Stimulated activated naive B cell treated with anti-CD40 and anti-IgM and Interleukin-4, amounts not matched to agents 10 μg/mL and 1 μg/mL and 100 μg/mL, for 72 hours (primary cell): ENCODE results near the gene ANKS1A.
"Not testable (repeated sequence)": the region's sequence is repeated elsewhere in the genome, so short reads cannot be mapped to it uniquely, and the experiment has no call there.

Source experiments
- ATAC-seq, 2 donors: fragments of 150-1000 bp; cut with Tn5 transposase; replicated peaks; 2 replicates each; pipeline ENCODE4 v1.10.0; 2021; ENCODE audit warnings: moderate library complexity in 1 of 2
- DNase-seq: peaks from one replicate; pipeline ENCODE4 v3.0.0; 2021
- H3K27ac Mint-ChIP-seq: one replicate; pipeline ENCODE4 v1.8.0; 2022; ENCODE audit warnings: mild to moderate bottlenecking, mixed read lengths
- H3K27me3 Mint-ChIP-seq, 2 donors: one replicate each; pipeline ENCODE4 v1.8.0; 2022; ENCODE audit warnings: mixed read lengths in 2 of 2
- H3K36me3 Mint-ChIP-seq, 2 donors: one replicate each; pipeline ENCODE4 v1.8.0; 2022; ENCODE audit warnings: mixed read lengths in 2 of 2, mild to moderate bottlenecking in 1 of 2
- H3K4me1 Mint-ChIP-seq, 2 donors: one replicate each; pipeline ENCODE4 v1.8.0; 2022; ENCODE audit warnings: mixed read lengths in 2 of 2, mild to moderate bottlenecking in 1 of 2
- H3K4me3 Mint-ChIP-seq, 2 donors: one replicate each; pipeline ENCODE4 v1.8.0; 2022; ENCODE audit warnings: mild to moderate bottlenecking in 2 of 2, mixed read lengths in 2 of 2, moderate library complexity in 1 of 2
- H3K9me3 Mint-ChIP-seq, 2 donors: one replicate each; pipeline ENCODE4 v1.8.0; 2022; ENCODE audit warnings: mixed read lengths in 2 of 2, mild to moderate bottlenecking in 1 of 2

ANKS1A gene, protein sequence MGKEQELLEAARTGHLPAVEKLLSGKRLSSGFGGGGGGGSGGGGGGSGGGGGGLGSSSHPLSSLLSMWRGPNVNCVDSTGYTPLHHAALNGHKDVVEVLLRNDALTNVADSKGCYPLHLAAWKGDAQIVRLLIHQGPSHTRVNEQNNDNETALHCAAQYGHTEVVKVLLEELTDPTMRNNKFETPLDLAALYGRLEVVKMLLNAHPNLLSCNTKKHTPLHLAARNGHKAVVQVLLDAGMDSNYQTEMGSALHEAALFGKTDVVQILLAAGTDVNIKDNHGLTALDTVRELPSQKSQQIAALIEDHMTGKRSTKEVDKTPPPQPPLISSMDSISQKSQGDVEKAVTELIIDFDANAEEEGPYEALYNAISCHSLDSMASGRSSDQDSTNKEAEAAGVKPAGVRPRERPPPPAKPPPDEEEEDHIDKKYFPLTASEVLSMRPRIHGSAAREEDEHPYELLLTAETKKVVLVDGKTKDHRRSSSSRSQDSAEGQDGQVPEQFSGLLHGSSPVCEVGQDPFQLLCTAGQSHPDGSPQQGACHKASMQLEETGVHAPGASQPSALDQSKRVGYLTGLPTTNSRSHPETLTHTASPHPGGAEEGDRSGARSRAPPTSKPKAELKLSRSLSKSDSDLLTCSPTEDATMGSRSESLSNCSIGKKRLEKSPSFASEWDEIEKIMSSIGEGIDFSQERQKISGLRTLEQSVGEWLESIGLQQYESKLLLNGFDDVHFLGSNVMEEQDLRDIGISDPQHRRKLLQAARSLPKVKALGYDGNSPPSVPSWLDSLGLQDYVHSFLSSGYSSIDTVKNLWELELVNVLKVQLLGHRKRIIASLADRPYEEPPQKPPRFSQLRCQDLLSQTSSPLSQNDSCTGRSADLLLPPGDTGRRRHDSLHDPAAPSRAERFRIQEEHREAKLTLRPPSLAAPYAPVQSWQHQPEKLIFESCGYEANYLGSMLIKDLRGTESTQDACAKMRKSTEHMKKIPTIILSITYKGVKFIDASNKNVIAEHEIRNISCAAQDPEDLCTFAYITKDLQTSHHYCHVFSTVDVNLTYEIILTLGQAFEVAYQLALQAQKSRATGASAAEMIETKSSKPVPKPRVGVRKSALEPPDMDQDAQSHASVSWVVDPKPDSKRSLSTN

DNA sequence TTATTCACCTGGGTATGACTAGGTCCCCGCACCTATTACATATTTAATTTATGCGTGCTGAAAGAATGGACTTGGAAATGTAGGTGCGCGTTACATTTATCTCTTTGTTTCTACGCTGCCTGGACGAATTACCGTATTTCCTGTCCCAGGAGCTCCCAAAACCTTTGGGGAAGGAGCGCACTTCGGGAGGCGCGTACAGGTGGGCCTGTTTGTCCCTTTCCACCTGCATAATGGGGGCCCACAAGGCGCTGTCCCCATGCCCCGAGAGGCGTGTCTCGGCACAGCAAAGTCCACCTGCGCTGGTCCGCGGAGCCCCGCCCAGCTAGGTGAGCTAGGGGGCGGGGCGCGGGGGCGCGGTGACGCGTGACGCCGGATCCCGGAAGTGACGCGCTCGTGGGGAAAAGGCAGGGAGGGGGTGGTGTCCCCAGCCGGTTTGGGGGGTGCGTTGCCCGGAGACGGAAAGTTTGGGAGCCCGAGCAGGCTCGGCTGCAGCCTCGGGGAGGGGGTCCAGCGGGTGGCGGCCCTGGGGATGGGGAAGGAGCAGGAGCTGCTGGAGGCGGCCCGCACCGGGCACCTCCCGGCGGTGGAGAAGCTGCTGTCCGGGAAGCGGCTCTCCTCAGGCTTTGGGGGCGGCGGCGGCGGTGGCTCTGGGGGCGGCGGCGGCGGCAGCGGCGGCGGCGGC is at the start of gene ANKS1A:
TSS of gene ANKS1A (plus strand) at position 382 of the 682 bp plus-strand sequence. CDS start at position 530, 148 bp downstream.
- ATAC-seq (peak; percentile 74 to 84), DNase-seq (peak; percentile 78)
- peaks cover 17 to 51% of the 10 kb centered on the region in 2 donors for H3K4me1 Mint-ChIP-seq
- H3K9me3 Mint-ChIP-seq, result peaks cover 3 to 4% of the 10 kb centered on the region in 2 donors
- H3K36me3 Mint-ChIP-seq, result peaks cover 10 to 12% of the 10 kb centered on the region in 2 donors
- H3K4me3 Mint-ChIP-seq, result peak within 1 kb of the TSS; percentile 100
- H3K27ac Mint-ChIP-seq, result peak within 1 kb of the TSS; percentile 99
- no peaks in the 10 kb centered on the region for H3K27me3 Mint-ChIP-seq

DNA sequence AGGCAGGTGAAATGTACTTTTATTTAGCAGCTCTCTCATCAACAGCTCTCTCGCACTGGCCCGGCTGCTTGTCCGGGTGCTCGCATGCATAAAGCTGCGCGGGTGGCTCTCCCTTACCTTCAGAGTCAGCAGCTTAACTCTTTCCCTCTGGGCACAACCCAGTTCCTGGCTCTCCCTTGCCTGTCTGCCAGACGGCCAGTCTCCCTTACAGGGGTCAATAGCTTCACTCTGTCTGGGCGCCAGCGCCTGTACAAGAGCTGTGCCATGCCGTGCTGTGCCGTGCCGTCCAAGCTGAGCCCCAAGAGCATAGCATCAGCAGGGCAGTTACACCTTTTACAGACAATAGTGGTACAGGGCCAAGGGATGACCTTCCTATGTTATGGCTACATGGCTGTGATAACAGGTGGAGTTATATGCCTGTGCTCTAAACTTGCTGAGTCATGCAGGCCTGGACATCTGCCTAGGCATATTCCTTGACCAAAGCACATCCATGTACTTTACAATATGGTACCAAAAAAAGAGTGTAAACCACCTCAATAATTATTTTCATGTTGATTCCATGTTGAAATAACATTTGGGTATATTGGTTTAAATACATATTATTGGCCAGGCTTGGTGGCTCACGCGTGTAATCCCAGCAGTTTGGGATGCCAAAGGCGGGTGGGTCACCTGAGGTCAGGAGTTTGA is 49.2 kb upstream of the ANKS1A start:
- H3K9me3 Mint-ChIP-seq, result no peaks in the 10 kb centered on the region
- ATAC-seq, result no peak
- DNase-seq, result no peak
- peaks cover 28 to 39% of the 10 kb centered on the region in 2 donors for H3K36me3 Mint-ChIP-seq
- peaks cover 0 to 2% of the 10 kb centered on the region in 2 donors for H3K4me1 Mint-ChIP-seq
- H3K27me3 Mint-ChIP-seq, result no peaks in the 10 kb centered on the region
- no peak overlapping the region for H3K4me3 Mint-ChIP-seq
- H3K27ac Mint-ChIP-seq, result peak overlapping the region; percentile 37

DNA sequence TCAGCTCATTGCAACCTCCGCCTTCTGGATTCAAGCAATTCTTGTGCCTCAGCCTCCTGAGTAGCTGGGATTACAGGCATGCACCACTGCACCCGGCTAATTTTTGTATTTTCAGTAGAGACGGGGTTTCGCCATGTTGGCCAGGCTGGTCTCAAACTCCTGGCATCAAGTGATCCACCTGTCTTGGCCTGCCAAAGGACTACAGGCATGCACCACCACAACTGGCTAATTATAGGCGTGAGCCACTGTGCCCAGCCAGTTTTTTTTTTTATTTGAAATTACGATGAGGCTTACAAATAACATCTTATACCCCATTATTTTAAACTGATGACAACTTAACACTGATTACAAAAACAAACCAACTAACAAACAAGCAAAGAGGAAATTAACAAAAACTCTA is 40.0 kb upstream of the ANKS1A start:
- not testable (repeated sequence) for H3K27ac Mint-ChIP-seq, ATAC-seq, H3K4me1 Mint-ChIP-seq, H3K4me3 Mint-ChIP-seq, H3K9me3 Mint-ChIP-seq, DNase-seq, H3K27me3 Mint-ChIP-seq
- peaks cover 32 to 54% of the 10 kb centered on the region in 2 donors for H3K36me3 Mint-ChIP-seq

DNA sequence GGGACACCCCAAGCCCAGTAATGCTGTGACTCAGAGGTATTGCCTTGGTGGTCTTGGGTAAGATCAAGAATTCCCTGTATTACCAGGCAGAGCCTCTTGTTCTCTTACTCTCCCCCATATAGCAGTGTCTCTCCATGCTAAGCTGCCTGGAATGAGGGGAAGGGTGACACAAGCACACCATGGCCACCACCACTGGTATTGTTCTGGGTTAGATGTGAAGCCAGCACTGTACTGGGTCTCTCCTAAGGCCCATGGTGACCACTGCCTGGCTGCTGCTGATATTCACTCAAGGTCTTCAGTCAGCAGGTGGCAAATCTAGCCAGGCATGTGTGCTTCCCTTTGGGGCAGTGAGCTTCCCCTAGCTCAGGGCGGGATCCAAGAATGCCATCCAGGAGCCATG is 37.7 kb upstream of the ANKS1A start:
- no peak overlapping the region for H3K27ac Mint-ChIP-seq
- H3K4me3 Mint-ChIP-seq, result no peak overlapping the region
- H3K36me3 Mint-ChIP-seq, result peaks cover 31 to 46% of the 10 kb centered on the region in 2 donors
- no peak for ATAC-seq
- no peak for DNase-seq
- no peaks in the 10 kb centered on the region for H3K27me3 Mint-ChIP-seq
- H3K9me3 Mint-ChIP-seq, result no peaks in the 10 kb centered on the region
- no peaks in the 10 kb centered on the region for H3K4me1 Mint-ChIP-seq

DNA sequence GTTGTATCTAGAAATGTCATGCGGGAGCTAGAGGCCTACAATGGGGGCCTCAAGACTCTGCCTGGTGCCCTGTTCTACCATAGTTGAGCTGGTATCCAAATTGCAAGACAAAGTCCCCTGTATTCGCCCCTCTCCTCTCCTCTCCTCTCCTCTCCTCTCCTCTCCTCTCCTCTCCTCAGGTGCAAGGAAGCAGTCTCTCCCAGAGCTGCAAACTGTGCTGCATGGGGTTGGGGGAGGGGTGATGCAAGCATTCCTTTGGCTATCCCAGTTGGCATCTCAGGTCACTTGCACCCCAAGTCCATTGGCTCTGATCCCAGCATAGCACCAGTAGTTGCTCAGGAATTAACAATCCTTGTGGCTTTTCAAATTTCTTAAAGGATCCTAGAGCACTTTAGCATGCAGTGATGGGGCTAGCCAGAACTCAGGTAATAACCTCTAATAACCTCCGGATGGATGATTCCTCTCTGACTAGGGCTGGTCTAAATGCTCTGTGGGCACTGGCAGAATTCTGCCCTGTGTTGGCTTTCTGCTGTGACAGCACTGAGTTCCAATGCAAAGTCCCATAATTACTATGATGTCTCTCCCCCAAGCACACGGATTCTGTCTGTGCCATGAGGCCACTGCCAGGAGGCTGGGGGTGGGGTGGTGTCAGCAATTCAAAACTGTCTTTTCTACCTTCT is 36.5 kb upstream of the ANKS1A start:
- no peak overlapping the region for H3K4me3 Mint-ChIP-seq
- H3K4me1 Mint-ChIP-seq, result no peaks in the 10 kb centered on the region
- no peaks in the 10 kb centered on the region for H3K27me3 Mint-ChIP-seq
- DNase-seq (no peak), ATAC-seq (no peak)
- H3K36me3 Mint-ChIP-seq, result peaks cover 31 to 47% of the 10 kb centered on the region in 2 donors
- no peak overlapping the region for H3K27ac Mint-ChIP-seq
- no peaks in the 10 kb centered on the region for H3K9me3 Mint-ChIP-seq

DNA sequence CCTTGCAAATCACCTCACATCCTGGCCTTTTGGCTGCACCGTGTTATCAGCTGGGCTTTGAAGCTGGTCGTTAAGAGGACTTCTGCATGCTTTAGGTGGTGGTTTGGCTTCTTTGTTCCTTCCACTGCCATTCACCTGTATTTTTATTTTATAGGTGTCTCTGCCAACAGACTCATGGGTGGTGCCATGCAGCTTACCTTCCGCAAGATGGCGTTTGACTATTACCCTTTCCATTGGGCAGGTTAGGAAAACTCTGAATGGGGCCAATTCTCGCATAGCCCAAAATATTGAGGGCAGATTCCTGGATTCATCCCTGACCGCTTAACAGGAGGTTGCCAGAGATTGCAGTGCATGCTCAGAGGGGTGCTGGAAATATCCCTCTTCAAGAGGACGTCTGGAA is 33.6 kb upstream of the ANKS1A start:
- Mint-ChIP-seq H3K27me3 (no peaks in the 10 kb centered on the region), H3K27ac (no peak overlapping the region), H3K4me1 (no peaks in the 10 kb centered on the region), H3K9me3 (no peaks in the 10 kb centered on the region), H3K36me3 (peaks cover 43 to 62% of the 10 kb centered on the region in 2 donors), H3K4me3 (no peak overlapping the region)
- DNase-seq (no peak), ATAC-seq (no peak)

DNA sequence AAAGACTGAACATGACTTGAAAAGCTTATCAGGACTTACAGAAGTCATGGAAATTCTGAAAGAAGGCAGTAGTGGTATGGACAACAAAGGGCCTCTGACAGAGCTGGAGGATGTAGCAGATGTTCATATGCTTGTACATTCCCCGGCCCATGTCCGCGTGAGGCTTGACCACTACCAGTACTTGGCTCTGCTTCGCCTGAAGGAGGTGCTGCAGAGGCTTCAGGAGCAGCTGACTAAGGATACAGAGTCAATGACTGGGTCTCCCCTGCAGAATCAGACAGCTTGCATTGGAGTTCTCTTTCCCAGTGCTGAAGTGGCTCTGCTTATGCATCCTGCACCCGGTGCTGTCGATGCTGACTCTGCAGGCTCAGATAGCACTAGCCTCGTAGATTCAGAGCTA is 30.4 kb upstream of the ANKS1A start:
- H3K9me3 Mint-ChIP-seq, result no peaks in the 10 kb centered on the region
- H3K36me3 Mint-ChIP-seq, result peaks cover 36 to 55% of the 10 kb centered on the region in 2 donors
- no peaks in the 10 kb centered on the region for H3K4me1 Mint-ChIP-seq
- no peak for DNase-seq
- ATAC-seq, result no peak
- no peak overlapping the region for H3K4me3 Mint-ChIP-seq
- H3K27ac Mint-ChIP-seq, result no peak overlapping the region
- no peaks in the 10 kb centered on the region for H3K27me3 Mint-ChIP-seq

DNA sequence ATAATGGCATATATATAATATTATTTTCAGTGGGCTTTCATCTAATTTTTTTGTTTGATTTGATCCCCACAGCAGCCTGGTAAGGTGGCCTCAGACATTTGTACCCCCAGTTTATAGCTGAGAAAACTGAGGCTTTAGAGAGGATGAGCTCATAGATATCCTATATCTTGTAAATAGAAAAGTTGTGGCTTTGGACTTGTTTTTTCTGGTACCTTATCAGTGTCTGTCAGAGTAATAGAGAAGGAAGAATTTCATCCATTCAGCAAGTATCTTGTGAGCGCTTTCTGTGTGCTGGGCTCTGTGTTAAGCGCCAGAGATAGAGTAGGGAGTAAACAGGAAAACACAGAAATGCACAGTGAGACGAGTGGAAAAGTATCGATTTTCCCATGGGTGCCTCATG is 29.1 kb upstream of the ANKS1A start:
- no peaks in the 10 kb centered on the region for H3K27me3 Mint-ChIP-seq
- DNase-seq, result no peak
- H3K4me3 Mint-ChIP-seq, result no peak overlapping the region
- H3K36me3 Mint-ChIP-seq, result peaks cover 43 to 65% of the 10 kb centered on the region in 2 donors
- ATAC-seq, result no peak
- H3K9me3 Mint-ChIP-seq, result no peaks in the 10 kb centered on the region
- H3K27ac Mint-ChIP-seq, result no peak overlapping the region
- no peaks in the 10 kb centered on the region for H3K4me1 Mint-ChIP-seq

DNA sequence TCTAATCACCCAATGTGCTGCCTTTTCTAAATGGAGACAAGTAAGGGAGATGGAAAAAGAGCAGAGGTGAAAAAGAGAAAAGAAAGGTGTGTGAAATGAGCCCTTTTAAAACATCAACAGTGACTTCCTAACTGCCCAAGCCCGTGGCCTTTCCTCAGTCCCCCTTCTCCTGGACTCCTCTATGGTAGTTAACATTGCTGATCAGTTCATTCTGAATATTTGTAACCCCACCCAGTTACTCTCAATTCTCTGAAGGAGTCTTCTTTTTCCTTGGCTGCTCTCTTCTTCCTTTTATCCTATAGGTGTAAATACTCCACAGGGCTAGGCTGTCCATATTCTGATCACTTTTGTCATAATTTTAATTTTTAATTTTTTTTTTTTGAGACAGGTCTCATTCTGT is 28.3 kb upstream of the ANKS1A start:
- Mint-ChIP-seq H3K9me3 (no peaks in the 10 kb centered on the region), H3K4me3 (no peak overlapping the region), H3K36me3 (peaks cover 46 to 68% of the 10 kb centered on the region in 2 donors), H3K4me1 (no peaks in the 10 kb centered on the region), H3K27me3 (no peaks in the 10 kb centered on the region), H3K27ac (no peak overlapping the region)
- no peak for ATAC-seq
- DNase-seq, result no peak

DNA sequence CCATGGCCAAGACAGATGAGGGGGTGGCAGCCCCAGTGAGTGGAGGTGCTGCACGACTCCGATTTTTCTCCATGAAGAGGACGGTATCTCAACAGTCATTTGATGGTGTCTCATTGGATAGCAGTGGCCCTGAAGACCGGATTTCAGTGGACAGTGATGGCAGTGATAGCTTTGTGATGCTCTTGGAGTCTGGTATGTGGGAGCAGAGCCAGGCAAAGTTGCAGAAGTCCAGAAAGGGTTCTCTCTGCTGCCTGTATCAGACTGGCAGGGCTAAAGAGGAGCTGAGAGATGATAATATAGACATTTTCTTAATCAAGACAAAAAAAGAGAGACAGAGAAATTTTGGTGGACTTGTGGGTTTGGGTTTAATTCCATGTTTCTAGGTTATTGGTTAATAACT is 25.0 kb upstream of the ANKS1A start:
- Mint-ChIP-seq H3K36me3 (peaks cover 30 to 43% of the 10 kb centered on the region in 2 donors), H3K4me1 (no peaks in the 10 kb centered on the region), H3K27ac (no peak overlapping the region), H3K27me3 (no peaks in the 10 kb centered on the region), H3K4me3 (no peak overlapping the region), H3K9me3 (no peaks in the 10 kb centered on the region)
- no peak for DNase-seq
- no peak for ATAC-seq

DNA sequence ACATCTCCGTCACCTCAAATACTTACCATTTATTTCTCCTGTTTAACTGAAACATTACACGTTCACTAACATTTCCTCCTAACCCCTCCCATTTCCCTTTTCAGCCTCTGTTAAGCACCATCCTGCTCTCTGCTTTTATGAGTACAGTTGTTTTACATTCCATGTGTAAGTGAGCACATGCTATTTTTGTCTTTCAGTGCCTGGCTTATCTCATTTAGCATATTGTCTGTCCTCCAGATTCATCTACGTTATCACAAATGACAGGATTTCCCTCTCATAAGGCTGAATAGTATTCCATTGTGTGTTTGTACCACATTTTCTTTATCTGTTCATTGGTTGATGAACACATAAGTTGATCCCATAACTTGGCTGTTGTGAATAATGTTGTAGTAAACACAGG is 23.9 kb upstream of the ANKS1A start:
- ATAC-seq, result no peak
- Mint-ChIP-seq H3K36me3 (peaks cover 28 to 43% of the 10 kb centered on the region in 2 donors), H3K9me3 (no peaks in the 10 kb centered on the region)

DNA sequence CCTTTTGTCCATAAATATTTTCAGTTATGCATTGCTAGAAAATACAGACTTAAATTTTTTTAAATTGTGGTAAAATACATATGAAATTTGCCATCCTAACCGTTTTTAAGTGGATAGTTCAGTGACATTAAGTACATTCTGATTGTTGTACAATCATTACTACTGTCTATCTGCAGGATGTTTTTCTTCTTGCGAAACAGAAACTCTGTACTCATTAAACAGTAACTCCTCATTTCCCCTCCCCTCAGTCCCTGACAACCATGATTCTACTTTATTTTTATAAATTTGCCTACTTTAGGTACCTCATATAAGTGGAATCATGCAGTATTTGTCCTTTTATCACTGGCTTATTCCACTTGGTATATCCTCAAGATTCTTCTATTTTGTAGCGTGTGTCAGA is 22.5 kb upstream of the ANKS1A start:
- DNase-seq (no peak), ATAC-seq (no peak)
- peaks cover 36 to 45% of the 10 kb centered on the region in 2 donors for H3K36me3 Mint-ChIP-seq
- no peaks in the 10 kb centered on the region for H3K27me3 Mint-ChIP-seq
- H3K4me3 Mint-ChIP-seq, result no peak overlapping the region
- no peaks in the 10 kb centered on the region for H3K4me1 Mint-ChIP-seq
- no peak overlapping the region for H3K27ac Mint-ChIP-seq
- no peaks in the 10 kb centered on the region for H3K9me3 Mint-ChIP-seq

More for the DNA sequence above, 23.9 kb upstream of the ANKS1A start:
- Mint-ChIP-seq H3K27ac (no peak overlapping the region), H3K4me1 (no peaks in the 10 kb centered on the region), H3K27me3 (no peaks in the 10 kb centered on the region), H3K4me3 (no peak overlapping the region)
- DNase-seq, result no peak

DNA sequence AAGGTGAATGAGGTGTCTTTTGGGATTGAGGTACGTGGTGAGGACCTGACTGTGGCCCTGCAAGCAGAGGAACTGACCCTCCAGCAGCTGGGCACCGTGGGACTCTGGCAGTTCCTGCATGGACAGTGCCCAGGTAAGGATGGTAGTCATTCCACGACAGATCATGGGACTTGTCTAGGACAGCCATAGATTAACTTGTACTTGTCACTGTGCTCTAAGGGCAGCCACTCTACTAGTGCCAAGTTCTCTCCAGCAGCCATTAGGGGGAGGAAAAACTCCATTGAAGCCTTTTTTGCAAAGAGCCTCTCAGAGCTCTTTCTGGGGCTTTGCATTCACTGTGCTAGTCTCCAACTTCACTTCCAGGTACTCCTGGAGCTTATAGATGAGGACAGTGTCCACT is 21.6 kb upstream of the ANKS1A start:
- Mint-ChIP-seq H3K36me3 (peaks cover 35 to 49% of the 10 kb centered on the region in 2 donors), H3K9me3 (no peaks in the 10 kb centered on the region), H3K4me1 (no peaks in the 10 kb centered on the region), H3K4me3 (no peak overlapping the region), H3K27me3 (no peaks in the 10 kb centered on the region), H3K27ac (no peak overlapping the region)
- ATAC-seq (no peak), DNase-seq (no peak)
